ENCODE measurements around the gene RXRG. TPM values are rescaled to one million over a fixed set of nuclear protein-coding genes. Genes with fewer than 3 reads are reported as not detected.
A peak's percentile ranks its signal among the peaks of the same experiment; 100 is the strongest.

RXRG gene
- total RNA-seq, 2 donors from 2014 or later: 2.5 to 9.8 TPM

DNA sequence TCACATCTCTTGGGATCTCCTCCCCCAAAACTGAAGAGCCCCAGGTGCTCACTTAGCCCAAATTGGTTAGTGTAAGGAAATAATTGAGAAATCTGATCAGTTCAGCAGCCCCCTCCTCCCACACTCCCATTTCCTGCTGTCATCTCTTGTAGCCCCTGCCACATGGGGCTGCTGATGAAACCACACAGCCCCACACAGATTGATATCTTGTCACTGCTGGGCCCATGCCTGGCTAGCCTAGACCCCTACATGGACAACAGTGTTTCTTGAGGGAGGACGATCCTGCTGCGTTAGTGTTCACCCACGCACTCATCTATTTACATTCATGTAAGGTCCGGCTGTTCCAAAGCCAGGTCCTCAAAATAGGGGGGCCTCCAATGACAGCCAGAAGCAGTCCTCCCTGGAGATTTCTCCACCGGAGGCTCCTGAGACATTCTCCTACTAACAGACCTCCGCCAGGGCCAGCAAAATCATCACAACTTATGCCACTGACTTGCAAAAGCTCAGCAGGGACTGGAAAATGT lies 23.9 kb upstream of the RXRG start:
- H3K27me3 ChIP-seq (ENCODE audit: control insufficient read depth, insufficient read depth, low read length, poor library complexity, severe bottlenecking): no peaks in the 10 kb centered on the region
- no peak for DNase-seq
- peaks cover 13% of the 10 kb centered on the region for H3K27me3 Mint-ChIP-seq (ENCODE audit: insufficient read depth)
- 94 to 97% methylated on average over 5 to 6 of the region's 6 CpGs for WGBS, 2 experiments (ENCODE audit: insufficient coverage in 1 of 2, insufficient read length in 1 of 2)
- H3K27ac ChIP-seq (ENCODE audit: low read depth, low read length): peak overlapping the region; percentile 14
- H3K4me1 ChIP-seq (ENCODE audit: control insufficient read depth, insufficient read depth, low read length): no peaks in the 10 kb centered on the region
- H3K27ac Mint-ChIP-seq: no peak overlapping the region
- no peak overlapping the region for H3K4me3 ChIP-seq (ENCODE audit: low read length)
- H3K36me3 ChIP-seq (ENCODE audit: control insufficient read depth, insufficient read depth, low read length): no peaks in the 10 kb centered on the region
- H3K36me3 Mint-ChIP-seq (ENCODE audit: low read depth): no peaks in the 10 kb centered on the region
- H3K9ac ChIP-seq (ENCODE audit: extremely low read depth, low read length, poor library complexity, severe bottlenecking): no peak overlapping the region
- no peak overlapping the region for H3K4me3 Mint-ChIP-seq
- H3K4me1 Mint-ChIP-seq: peaks cover 11% of the 10 kb centered on the region
- TF ChIP-seq, protein P1, sequence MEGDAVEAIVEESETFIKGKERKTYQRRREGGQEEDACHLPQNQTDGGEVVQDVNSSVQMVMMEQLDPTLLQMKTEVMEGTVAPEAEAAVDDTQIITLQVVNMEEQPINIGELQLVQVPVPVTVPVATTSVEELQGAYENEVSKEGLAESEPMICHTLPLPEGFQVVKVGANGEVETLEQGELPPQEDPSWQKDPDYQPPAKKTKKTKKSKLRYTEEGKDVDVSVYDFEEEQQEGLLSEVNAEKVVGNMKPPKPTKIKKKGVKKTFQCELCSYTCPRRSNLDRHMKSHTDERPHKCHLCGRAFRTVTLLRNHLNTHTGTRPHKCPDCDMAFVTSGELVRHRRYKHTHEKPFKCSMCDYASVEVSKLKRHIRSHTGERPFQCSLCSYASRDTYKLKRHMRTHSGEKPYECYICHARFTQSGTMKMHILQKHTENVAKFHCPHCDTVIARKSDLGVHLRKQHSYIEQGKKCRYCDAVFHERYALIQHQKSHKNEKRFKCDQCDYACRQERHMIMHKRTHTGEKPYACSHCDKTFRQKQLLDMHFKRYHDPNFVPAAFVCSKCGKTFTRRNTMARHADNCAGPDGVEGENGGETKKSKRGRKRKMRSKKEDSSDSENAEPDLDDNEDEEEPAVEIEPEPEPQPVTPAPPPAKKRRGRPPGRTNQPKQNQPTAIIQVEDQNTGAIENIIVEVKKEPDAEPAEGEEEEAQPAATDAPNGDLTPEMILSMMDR (conservative IDR thresholded peaks at IDR 0.05): no peak
- H3K9me3 Mint-ChIP-seq: no peaks in the 10 kb centered on the region
- H3K9me3 ChIP-seq (ENCODE audit: control insufficient read depth, low read length): no peaks in the 10 kb centered on the region

DNA sequence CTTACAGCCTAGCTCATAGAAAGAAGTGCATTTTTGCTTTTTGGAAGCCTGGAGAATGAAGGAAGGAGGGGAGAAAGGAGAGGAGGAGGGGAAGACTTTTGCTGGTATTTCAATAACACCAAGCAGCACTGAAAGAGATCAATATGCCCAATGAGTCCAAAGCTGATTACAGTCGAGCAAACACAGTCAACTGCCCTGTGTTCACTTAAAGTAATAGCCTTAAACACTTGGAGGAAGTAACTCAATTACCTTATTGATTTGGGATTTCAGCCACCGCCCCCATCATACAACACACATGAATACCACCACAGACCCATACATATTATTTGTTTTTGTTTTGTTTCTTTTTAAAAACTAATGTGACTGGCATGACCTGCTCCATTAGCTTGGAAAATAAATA lies 23.3 kb upstream of the RXRG start:
- H3K4me3 Mint-ChIP-seq: no peak overlapping the region
- Histone ChIP-seq H3K9me3 (ENCODE audit: control insufficient read depth, low read length) (no peaks in the 10 kb centered on the region), H3K27me3 (ENCODE audit: control insufficient read depth, insufficient read depth, low read length, poor library complexity, severe bottlenecking) (no peaks in the 10 kb centered on the region), H3K36me3 (ENCODE audit: control insufficient read depth, insufficient read depth, low read length) (no peaks in the 10 kb centered on the region), H3K27ac (ENCODE audit: low read depth, low read length) (peak overlapping the region; percentile 3), H3K9ac (ENCODE audit: extremely low read depth, low read length, poor library complexity, severe bottlenecking) (no peak overlapping the region), H3K4me1 (ENCODE audit: control insufficient read depth, insufficient read depth, low read length) (no peaks in the 10 kb centered on the region), H3K4me3 (ENCODE audit: low read length) (no peak overlapping the region)
- no peak for DNase-seq
- WGBS, 2 experiments (ENCODE audit: insufficient coverage in 1 of 2, insufficient read length in 1 of 2): 67 to 94% methylated on average over 1 to 2 of the region's 2 CpGs
- H3K27me3 Mint-ChIP-seq (ENCODE audit: insufficient read depth): peaks cover 9% of the 10 kb centered on the region
- no peaks in the 10 kb centered on the region for H3K36me3 Mint-ChIP-seq (ENCODE audit: low read depth)
- no peaks in the 10 kb centered on the region for H3K9me3 Mint-ChIP-seq
- TF ChIP-seq, protein P1 (conservative IDR thresholded peaks at IDR 0.05): no peak
- H3K27ac Mint-ChIP-seq: no peak overlapping the region
- H3K4me1 Mint-ChIP-seq: peaks cover 11% of the 10 kb centered on the region

DNA sequence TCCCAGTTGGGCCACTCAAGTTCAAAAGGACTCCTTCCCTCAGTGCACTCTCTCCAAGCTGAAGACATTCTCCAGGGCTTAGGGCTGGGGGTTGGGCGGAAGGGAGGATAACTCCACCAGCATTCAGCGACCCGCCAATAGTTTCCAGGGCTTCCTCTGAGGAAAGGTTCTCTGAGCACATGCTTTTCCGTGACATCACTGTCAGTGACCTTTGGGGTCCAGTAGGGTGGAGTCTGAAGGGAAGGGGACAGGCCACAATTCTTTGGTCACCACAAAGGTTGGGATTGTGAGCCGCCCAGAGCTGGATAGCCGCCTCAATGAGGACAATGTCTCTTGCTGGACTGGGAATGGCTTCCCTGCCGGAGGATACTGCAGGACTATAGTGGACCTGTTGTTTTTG lies 22.8 kb upstream of the RXRG start:
- no peak overlapping the region for H3K4me3 Mint-ChIP-seq
- WGBS, 2 experiments (ENCODE audit: insufficient coverage in 1 of 2, insufficient read length in 1 of 2): 92 to 95% methylated on average over 5 to 7 of the region's 7 CpGs

More for the DNA sequence above, 22.8 kb upstream of the RXRG start:
- no peaks in the 10 kb centered on the region for H3K9me3 Mint-ChIP-seq
- peaks cover 5% of the 10 kb centered on the region for H3K27me3 Mint-ChIP-seq (ENCODE audit: insufficient read depth)
- Histone ChIP-seq H3K4me3 (ENCODE audit: low read length) (no peak overlapping the region), H3K9me3 (ENCODE audit: control insufficient read depth, low read length) (no peaks in the 10 kb centered on the region), H3K36me3 (ENCODE audit: control insufficient read depth, insufficient read depth, low read length) (no peaks in the 10 kb centered on the region), H3K27me3 (ENCODE audit: control insufficient read depth, insufficient read depth, low read length, poor library complexity, severe bottlenecking) (no peaks in the 10 kb centered on the region), H3K9ac (ENCODE audit: extremely low read depth, low read length, poor library complexity, severe bottlenecking) (no peak overlapping the region), H3K27ac (ENCODE audit: low read depth, low read length) (no peak overlapping the region), H3K4me1 (ENCODE audit: control insufficient read depth, insufficient read depth, low read length) (no peaks in the 10 kb centered on the region)
- H3K4me1 Mint-ChIP-seq: peaks cover 11% of the 10 kb centered on the region
- no peak for DNase-seq
- no peaks in the 10 kb centered on the region for H3K36me3 Mint-ChIP-seq (ENCODE audit: low read depth)
- TF ChIP-seq, protein P1 (conservative IDR thresholded peaks at IDR 0.05): no peak
- no peak overlapping the region for H3K27ac Mint-ChIP-seq
